ENCODE measurements around the gene UNC13C. TPM values are rescaled to one million over a fixed set of nuclear protein-coding genes. Genes with fewer than 3 reads are reported as not detected.

The UNC13C gene
- total and polyA plus RNA-seq, 10 of the 15 experiments (the other 5 are each of a cell fraction or from before 2014, with no cell fraction given) = 9.9 to 81.3 (median 25.0) TPM

DNA sequence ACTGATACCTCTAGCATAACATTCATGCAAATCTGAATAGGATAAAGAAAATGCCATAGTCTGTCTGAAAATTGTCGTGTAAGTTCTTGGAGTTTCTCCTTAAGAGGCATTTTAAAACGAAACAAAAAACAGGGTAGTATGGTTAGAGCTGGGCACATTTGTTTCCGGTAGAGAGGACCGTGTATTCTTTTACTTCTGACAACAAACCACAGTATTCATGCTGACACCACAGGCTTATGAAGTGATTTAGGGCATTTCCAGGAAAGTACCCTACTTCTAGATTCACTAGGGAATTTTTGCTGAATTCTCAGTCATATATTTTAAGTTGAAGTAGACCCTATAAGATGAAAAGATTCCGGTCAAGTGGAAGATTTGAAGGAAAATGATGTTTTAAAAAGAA lies 541.3 kb downstream of the UNC13C start (continued):
- TF ChIP-seq, protein P1, sequence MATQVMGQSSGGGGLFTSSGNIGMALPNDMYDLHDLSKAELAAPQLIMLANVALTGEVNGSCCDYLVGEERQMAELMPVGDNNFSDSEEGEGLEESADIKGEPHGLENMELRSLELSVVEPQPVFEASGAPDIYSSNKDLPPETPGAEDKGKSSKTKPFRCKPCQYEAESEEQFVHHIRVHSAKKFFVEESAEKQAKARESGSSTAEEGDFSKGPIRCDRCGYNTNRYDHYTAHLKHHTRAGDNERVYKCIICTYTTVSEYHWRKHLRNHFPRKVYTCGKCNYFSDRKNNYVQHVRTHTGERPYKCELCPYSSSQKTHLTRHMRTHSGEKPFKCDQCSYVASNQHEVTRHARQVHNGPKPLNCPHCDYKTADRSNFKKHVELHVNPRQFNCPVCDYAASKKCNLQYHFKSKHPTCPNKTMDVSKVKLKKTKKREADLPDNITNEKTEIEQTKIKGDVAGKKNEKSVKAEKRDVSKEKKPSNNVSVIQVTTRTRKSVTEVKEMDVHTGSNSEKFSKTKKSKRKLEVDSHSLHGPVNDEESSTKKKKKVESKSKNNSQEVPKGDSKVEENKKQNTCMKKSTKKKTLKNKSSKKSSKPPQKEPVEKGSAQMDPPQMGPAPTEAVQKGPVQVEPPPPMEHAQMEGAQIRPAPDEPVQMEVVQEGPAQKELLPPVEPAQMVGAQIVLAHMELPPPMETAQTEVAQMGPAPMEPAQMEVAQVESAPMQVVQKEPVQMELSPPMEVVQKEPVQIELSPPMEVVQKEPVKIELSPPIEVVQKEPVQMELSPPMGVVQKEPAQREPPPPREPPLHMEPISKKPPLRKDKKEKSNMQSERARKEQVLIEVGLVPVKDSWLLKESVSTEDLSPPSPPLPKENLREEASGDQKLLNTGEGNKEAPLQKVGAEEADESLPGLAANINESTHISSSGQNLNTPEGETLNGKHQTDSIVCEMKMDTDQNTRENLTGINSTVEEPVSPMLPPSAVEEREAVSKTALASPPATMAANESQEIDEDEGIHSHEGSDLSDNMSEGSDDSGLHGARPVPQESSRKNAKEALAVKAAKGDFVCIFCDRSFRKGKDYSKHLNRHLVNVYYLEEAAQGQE (IDR thresholded peaks at IDR 0.05; ENCODE audit: low read depth, low read length) = no peak
- no peak for TF ChIP-seq HSF1 (IDR thresholded peaks at IDR 0.05; ENCODE audit: low read depth, low read length)
- no peak for TF ChIP-seq LARP7 (IDR thresholded peaks at IDR 0.05)
- TF ChIP-seq MXI1 (IDR thresholded peaks at IDR 0.05; ENCODE audit: low read depth, low read length) = no peak
- TF ChIP-seq RBBP5 (conservative IDR thresholded peaks at IDR 0.05) = no peak
- peak; percentile 25 to 54; a peak in 1 of 4 replicates for TF ChIP-seq BHLHE40 (IDR thresholded peaks at IDR 0.05; ENCODE audit: borderline replicate concordance in 1 of 2, low read depth in 2 of 2, low read length in 1 of 2)
- TF ChIP-seq, protein P2, sequence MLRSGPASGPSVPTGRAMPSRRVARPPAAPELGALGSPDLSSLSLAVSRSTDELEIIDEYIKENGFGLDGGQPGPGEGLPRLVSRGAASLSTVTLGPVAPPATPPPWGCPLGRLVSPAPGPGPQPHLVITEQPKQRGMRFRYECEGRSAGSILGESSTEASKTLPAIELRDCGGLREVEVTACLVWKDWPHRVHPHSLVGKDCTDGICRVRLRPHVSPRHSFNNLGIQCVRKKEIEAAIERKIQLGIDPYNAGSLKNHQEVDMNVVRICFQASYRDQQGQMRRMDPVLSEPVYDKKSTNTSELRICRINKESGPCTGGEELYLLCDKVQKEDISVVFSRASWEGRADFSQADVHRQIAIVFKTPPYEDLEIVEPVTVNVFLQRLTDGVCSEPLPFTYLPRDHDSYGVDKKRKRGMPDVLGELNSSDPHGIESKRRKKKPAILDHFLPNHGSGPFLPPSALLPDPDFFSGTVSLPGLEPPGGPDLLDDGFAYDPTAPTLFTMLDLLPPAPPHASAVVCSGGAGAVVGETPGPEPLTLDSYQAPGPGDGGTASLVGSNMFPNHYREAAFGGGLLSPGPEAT (IDR thresholded peaks at IDR 0.05; ENCODE audit: low read depth) = peak; percentile 94
- no peak for TF ChIP-seq BMI1 (IDR thresholded peaks at IDR 0.05; ENCODE audit: borderline replicate concordance)
- TF ChIP-seq, protein P3, sequence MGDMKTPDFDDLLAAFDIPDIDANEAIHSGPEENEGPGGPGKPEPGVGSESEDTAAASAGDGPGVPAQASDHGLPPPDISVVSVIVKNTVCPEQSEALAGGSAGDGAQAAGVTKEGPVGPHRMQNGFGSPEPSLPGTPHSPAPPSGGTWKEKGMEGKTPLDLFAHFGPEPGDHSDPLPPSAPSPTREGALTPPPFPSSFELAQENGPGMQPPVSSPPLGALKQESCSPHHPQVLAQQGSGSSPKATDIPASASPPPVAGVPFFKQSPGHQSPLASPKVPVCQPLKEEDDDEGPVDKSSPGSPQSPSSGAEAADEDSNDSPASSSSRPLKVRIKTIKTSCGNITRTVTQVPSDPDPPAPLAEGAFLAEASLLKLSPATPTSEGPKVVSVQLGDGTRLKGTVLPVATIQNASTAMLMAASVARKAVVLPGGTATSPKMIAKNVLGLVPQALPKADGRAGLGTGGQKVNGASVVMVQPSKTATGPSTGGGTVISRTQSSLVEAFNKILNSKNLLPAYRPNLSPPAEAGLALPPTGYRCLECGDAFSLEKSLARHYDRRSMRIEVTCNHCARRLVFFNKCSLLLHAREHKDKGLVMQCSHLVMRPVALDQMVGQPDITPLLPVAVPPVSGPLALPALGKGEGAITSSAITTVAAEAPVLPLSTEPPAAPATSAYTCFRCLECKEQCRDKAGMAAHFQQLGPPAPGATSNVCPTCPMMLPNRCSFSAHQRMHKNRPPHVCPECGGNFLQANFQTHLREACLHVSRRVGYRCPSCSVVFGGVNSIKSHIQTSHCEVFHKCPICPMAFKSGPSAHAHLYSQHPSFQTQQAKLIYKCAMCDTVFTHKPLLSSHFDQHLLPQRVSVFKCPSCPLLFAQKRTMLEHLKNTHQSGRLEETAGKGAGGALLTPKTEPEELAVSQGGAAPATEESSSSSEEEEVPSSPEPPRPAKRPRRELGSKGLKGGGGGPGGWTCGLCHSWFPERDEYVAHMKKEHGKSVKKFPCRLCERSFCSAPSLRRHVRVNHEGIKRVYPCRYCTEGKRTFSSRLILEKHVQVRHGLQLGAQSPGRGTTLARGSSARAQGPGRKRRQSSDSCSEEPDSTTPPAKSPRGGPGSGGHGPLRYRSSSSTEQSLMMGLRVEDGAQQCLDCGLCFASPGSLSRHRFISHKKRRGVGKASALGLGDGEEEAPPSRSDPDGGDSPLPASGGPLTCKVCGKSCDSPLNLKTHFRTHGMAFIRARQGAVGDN (IDR thresholded peaks at IDR 0.05) = peak; percentile 46; the same call in 1 of the 2 replicates
- peak; percentile 49 for TF ChIP-seq MEF2B (IDR thresholded peaks at IDR 0.05; ENCODE audit: partially characterized antibody, poor library complexity, severe bottlenecking)
- TF ChIP-seq E4F1 (IDR thresholded peaks at IDR 0.05; ENCODE audit: borderline replicate concordance, partially characterized antibody) = no peak
- TF ChIP-seq, protein P4, sequence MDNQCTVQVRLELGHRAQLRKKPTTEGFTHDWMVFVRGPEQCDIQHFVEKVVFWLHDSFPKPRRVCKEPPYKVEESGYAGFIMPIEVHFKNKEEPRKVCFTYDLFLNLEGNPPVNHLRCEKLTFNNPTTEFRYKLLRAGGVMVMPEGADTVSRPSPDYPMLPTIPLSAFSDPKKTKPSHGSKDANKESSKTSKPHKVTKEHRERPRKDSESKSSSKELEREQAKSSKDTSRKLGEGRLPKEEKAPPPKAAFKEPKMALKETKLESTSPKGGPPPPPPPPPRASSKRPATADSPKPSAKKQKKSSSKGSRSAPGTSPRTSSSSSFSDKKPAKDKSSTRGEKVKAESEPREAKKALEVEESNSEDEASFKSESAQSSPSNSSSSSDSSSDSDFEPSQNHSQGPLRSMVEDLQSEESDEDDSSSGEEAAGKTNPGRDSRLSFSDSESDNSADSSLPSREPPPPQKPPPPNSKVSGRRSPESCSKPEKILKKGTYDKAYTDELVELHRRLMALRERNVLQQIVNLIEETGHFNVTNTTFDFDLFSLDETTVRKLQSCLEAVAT (IDR thresholded peaks at IDR 0.05) = 0 out of 2 replicates have a peak, but pooled peaks have one; percentile 5
- no peak for TF ChIP-seq CBX3 (IDR thresholded peaks at IDR 0.05; ENCODE audit: borderline replicate concordance, low read depth)

All from GM12878 (cell line).